WTC11 (cell line): ENCODE results near the gene SGCD. TPM values are rescaled to one million over a fixed set of nuclear protein-coding genes. Genes with fewer than 3 reads are reported as not detected.
"Not testable (repeated sequence)": the region's sequence is repeated elsewhere in the genome, so short reads cannot be mapped to it uniquely, and the experiment has no call there.

Source experiments
- ATAC-seq: fragments of 200-7000 bp; cut with Tn5 transposase; 2 replicates; pipeline ENCODE4 v1.10.0; 2021; ENCODE audit warnings: mild to moderate bottlenecking, moderate library complexity
- CTCF ChIA-PET: fragments of 300-600 bp; sonication (Branson Sonifier 250); formaldehyde crosslinking; loops from one replicate; lab custom pipeline; 2021; ENCODE audit warnings: antibody characterized with exemption; lab: Charles Lee
- POLR2A ChIA-PET: fragments of 350-600 bp; sonication (Branson Sonifier 250); formaldehyde crosslinking; loops from one replicate; lab custom pipeline; 2021; ENCODE audit warnings: antibody characterized with exemption; lab: Charles Lee
- DNase-seq: peaks from one replicate; pipeline ENCODE4 v3.0.0; 2021; ENCODE audit warnings: low spot score
- H3K27ac Mint-ChIP-seq: 2 replicates; pipeline ENCODE4 v1.8.0; 2021; ENCODE audit warnings: mixed read lengths
- H3K27me3 Mint-ChIP-seq: 2 replicates; pipeline ENCODE4 v1.8.0; 2021; ENCODE audit warnings: low read depth, mild to moderate bottlenecking, moderate library complexity, mixed read lengths
- H3K36me3 Mint-ChIP-seq: 2 replicates; pipeline ENCODE4 v1.8.0; 2021; ENCODE audit warnings: mixed read lengths
- H3K4me1 Mint-ChIP-seq: 2 replicates; pipeline ENCODE4 v1.8.0; 2022; ENCODE audit warnings: mixed read lengths
- H3K4me3 Mint-ChIP-seq: 2 replicates; pipeline ENCODE4 v1.8.0; 2021; ENCODE audit warnings: mild to moderate bottlenecking, moderate library complexity, mixed read lengths
- H3K9me3 Mint-ChIP-seq: 2 replicates; pipeline ENCODE4 v1.8.0; 2021; ENCODE audit warnings: mixed read lengths
- CDX4 ChIP-seq: fragments of 250-450 bp; sonication (Bioruptor Pico); IDR thresholded peaks from 2 replicates; pipeline ENCODE4 v1.9.0; 2021; ENCODE audit warnings: moderate library complexity, mild to moderate bottlenecking, inconsistent platforms, borderline replicate concordance
- CREM ChIP-seq: sonication (generic); formaldehyde crosslinking; IDR thresholded peaks from 2 replicates; pipeline ENCODE4 v1.8.1; 2022; ENCODE audit warnings: mild to moderate bottlenecking, missing genetic modification reagents, moderate library complexity
- CTCF ChIP-seq: fragments of 200-600 bp; IDR thresholded peaks from 2 replicates; pipeline ENCODE4 v1.8.0; 2022; ENCODE audit warnings: antibody characterized with exemption
- E2F5 ChIP-seq: sonication (generic); formaldehyde crosslinking; IDR thresholded peaks from 2 replicates; pipeline ENCODE4 v1.8.1; 2022; ENCODE audit warnings: mild to moderate bottlenecking, moderate library complexity, missing genetic modification reagents
- ETV6 ChIP-seq: sonication (generic); formaldehyde crosslinking; IDR thresholded peaks from 2 replicates; pipeline ENCODE4 v1.8.1; 2022; ENCODE audit warnings: mild to moderate bottlenecking, missing genetic modification reagents
- GRHL2 ChIP-seq: fragments of 250-450 bp; sonication (Bioruptor Pico); IDR thresholded peaks from 2 replicates; pipeline ENCODE4 v1.8.0; 2022; ENCODE audit warnings: mild to moderate bottlenecking, moderate library complexity; ENCODE audit not compliant: insufficient replicate concordance, severe bottlenecking
- GTF2I ChIP-seq: fragments of 250-450 bp; sonication (Bioruptor Pico); conservative IDR thresholded peaks from 2 replicates; pipeline ENCODE4 v1.4.0; 2021; ENCODE audit warnings: mild to moderate bottlenecking
- MAX ChIP-seq: sonication (generic); formaldehyde crosslinking; IDR thresholded peaks from 2 replicates; pipeline ENCODE4 v1.8.0; 2022; ENCODE audit warnings: mild to moderate bottlenecking, missing genetic modification reagents
- PRDM15 ChIP-seq: sonication (generic); formaldehyde crosslinking; IDR thresholded peaks from 2 replicates; pipeline ENCODE4 v1.8.0; 2022; ENCODE audit warnings: missing genetic modification reagents
- SMAD3 ChIP-seq: sonication (generic); formaldehyde crosslinking; IDR thresholded peaks from 2 replicates; pipeline ENCODE4 v1.8.0; 2022; ENCODE audit warnings: missing genetic modification reagents, mild to moderate bottlenecking, borderline replicate concordance
- STAT6 ChIP-seq: sonication (generic); formaldehyde crosslinking; conservative IDR thresholded peaks from 2 replicates; pipeline ENCODE4 v1.8.1; 2023; ENCODE audit warnings: mild to moderate bottlenecking, low read depth, missing genetic modification reagents, moderate library complexity
- TEAD1 ChIP-seq: sonication (generic); formaldehyde crosslinking; IDR thresholded peaks from 2 replicates; pipeline ENCODE4 v1.8.0; 2022; ENCODE audit warnings: mild to moderate bottlenecking, missing genetic modification reagents
- ZNF532 ChIP-seq: fragments of 250-450 bp; sonication (Bioruptor Pico); IDR thresholded peaks from 2 replicates; pipeline ENCODE4 v1.9.0; 2021; ENCODE audit warnings: mild to moderate bottlenecking, borderline replicate concordance
- total RNA-seq: library from RNA; stranded (reverse); gene quantifications from 3 replicates; pipeline ENCODE4 v1.2.3, GENCODE V29; 2021

Gene SGCD
- total RNA-seq, 1 experiment from 2014 or later = 0.33 TPM

GRCh38 chr5:156597276-156597675 is 270.3 kb downstream of the SGCD start (continued):
- TF ChIP-seq PRDM15 (CRISPR knock-in tag) (no peak), E2F5 (CRISPR knock-in tag) (no peak)
- TF ChIP-seq, all 79 proteins: peak for 0

- DNase-seq = no peak
- Mint-ChIP-seq H3K27ac (no peak overlapping the region), H3K27me3 (no peaks in the 10 kb centered on the region), H3K36me3 (peaks cover 16% of the 10 kb centered on the region), H3K9me3 (peaks cover 34% of the 10 kb centered on the region), H3K4me3 (no peak overlapping the region), H3K4me1 (no peaks in the 10 kb centered on the region)
- CTCF ChIA-PET = no interaction called here
- TF ChIP-seq CTCF = no peak
- no peak for TF ChIP-seq ETV6 (CRISPR knock-in tag)
- TF ChIP-seq MAX (CRISPR knock-in tag) = no peak
- TF ChIP-seq TEAD1 (CRISPR knock-in tag) = no peak
- TF ChIP-seq ZNF532 = no peak
- POLR2A ChIA-PET = no interaction called here
- ATAC-seq = no peak
These were observed 272.0 kb downstream of the SGCD start for GRCh38 chr5:156598964-156599363.

GRCh38 chr5:156610582-156610981 is 283.6 kb downstream of the SGCD start:
- H3K4me1 Mint-ChIP-seq, ATAC-seq, CTCF ChIA-PET, H3K27me3 Mint-ChIP-seq, H3K27ac Mint-ChIP-seq, DNase-seq, H3K4me3 Mint-ChIP-seq, POLR2A ChIA-PET: not testable (repeated sequence)
- peaks cover 71% of the 10 kb centered on the region for H3K9me3 Mint-ChIP-seq
- H3K36me3 Mint-ChIP-seq = peaks cover 51% of the 10 kb centered on the region

GRCh38 chr5:156615901-156616300 is 288.9 kb downstream of the SGCD start:
- H3K4me3 Mint-ChIP-seq = no peak overlapping the region
- DNase-seq = no peak
- POLR2A ChIA-PET = no interaction called here
- no peaks in the 10 kb centered on the region for H3K4me1 Mint-ChIP-seq
- no peak for ATAC-seq
- CTCF ChIA-PET = no interaction called here
- no peaks in the 10 kb centered on the region; the same call in 1 of the 2 replicates for H3K27me3 Mint-ChIP-seq
- H3K36me3 Mint-ChIP-seq = peaks cover 20% of the 10 kb centered on the region
- H3K27ac Mint-ChIP-seq = no peak overlapping the region
- peaks cover 25% of the 10 kb centered on the region for H3K9me3 Mint-ChIP-seq
- TF ChIP-seq SMAD3 (CRISPR knock-in tag) = no peak
- TF ChIP-seq STAT6 = no peak
- no peak for TF ChIP-seq CDX4 (CRISPR knock-in tag)
- no peak for TF ChIP-seq GRHL2
- no peak for TF ChIP-seq GTF2I (CRISPR knock-in tag)
- no peak for TF ChIP-seq CREM (CRISPR knock-in tag)
